MM.1S (cell line): ENCODE results near the gene SYT13.

Experiments used
- DNase-seq: peaks from one replicate; pipeline ENCODE4 v3.0.0-alpha.2; 2015
- H2AFZ ChIP-seq: fragments of 300-600 bp; sonication (generic); 2 replicates; pipeline ENCODE4 v1.6.0; 2016; ENCODE audit warnings: antibody characterized with exemption, low read length
- H3F3A ChIP-seq: fragments of 300-600 bp; sonication (generic); 2 replicates; pipeline ENCODE4 v1.6.1; 2016; ENCODE audit warnings: mild to moderate bottlenecking, antibody characterized with exemption, low read length, moderate library complexity, mixed read lengths; ENCODE audit not compliant: insufficient read depth
- H3K27ac ChIP-seq: fragments of 300-600 bp; sonication (generic); 2 replicates; pipeline ENCODE4 v1.5.1; 2016; ENCODE audit warnings: mild to moderate bottlenecking, low read length
- H3K27me3 ChIP-seq: fragments of 300-600 bp; sonication (generic); replicated peaks from 2 replicates; pipeline ENCODE4 v1.6.0; 2016; ENCODE audit warnings: low read length; ENCODE audit not compliant: insufficient read depth
- H3K36me3 ChIP-seq: fragments of 300-600 bp; sonication (generic); replicated peaks from 2 replicates; pipeline ENCODE4 v1.6.1; 2016; ENCODE audit warnings: mild to moderate bottlenecking, low read length, mixed read lengths; ENCODE audit not compliant: insufficient read depth
- H3K4me1 ChIP-seq: fragments of 300-600 bp; sonication (generic); 2 replicates; pipeline ENCODE4 v1.6.1; 2016; ENCODE audit warnings: low read length, mixed read lengths
- H3K4me2 ChIP-seq: fragments of 300-600 bp; sonication (generic); 2 replicates; pipeline ENCODE4 v1.6.0; 2016; ENCODE audit warnings: low read depth, low read length
- H3K4me3 ChIP-seq: fragments of 300-600 bp; sonication (generic); 2 replicates; pipeline ENCODE4 v1.5.1; 2016; ENCODE audit warnings: low read length, mixed read lengths
- H3K79me2 ChIP-seq: fragments of 300-600 bp; sonication (generic); 2 replicates; pipeline ENCODE4 v1.6.1; 2016; ENCODE audit warnings: mixed run types, low read length, mixed read lengths
- H3K9ac ChIP-seq: fragments of 300-600 bp; sonication (generic); 2 replicates; pipeline ENCODE4 v1.6.1; 2016; ENCODE audit warnings: low read length, mixed read lengths
- H3K9me2 ChIP-seq: fragments of 300-600 bp; sonication (generic); replicated peaks from 2 replicates; pipeline ENCODE4 v1.6.1; 2016; ENCODE audit warnings: mild to moderate bottlenecking, low read length, mixed read lengths; ENCODE audit not compliant: insufficient read depth
- H3K9me3 ChIP-seq: fragments of 300-600 bp; sonication (generic); replicated peaks from 2 replicates; pipeline ENCODE4 v1.6.1; 2016; ENCODE audit warnings: mild to moderate bottlenecking, low read length, mixed read lengths; ENCODE audit not compliant: insufficient read depth
- H4K20me1 ChIP-seq: fragments of 300-600 bp; sonication (generic); 2 replicates; pipeline ENCODE4 v1.6.1; 2016; ENCODE audit warnings: mild to moderate bottlenecking, low read length, moderate library complexity, mixed read lengths; ENCODE audit not compliant: insufficient read depth
- CTCF ChIP-seq: fragments of 300-600 bp; sonication (generic); IDR thresholded peaks from 2 replicates; pipeline ENCODE4 v1.5.1; 2016; ENCODE audit warnings: antibody characterized with exemption, low read length, mixed read lengths
- EZH2 ChIP-seq: fragments of 300-600 bp; sonication (generic); optimal IDR thresholded peaks from 2 replicates; pipeline ENCODE3; 2017; ENCODE audit warnings: low read depth, mild to moderate bottlenecking, antibody characterized with exemption, low read length, mixed read lengths
- EZH2phosphoT487 ChIP-seq: fragments of 300-600 bp; sonication (generic); IDR thresholded peaks from 2 replicates; pipeline ENCODE4 v1.6.1; 2018; ENCODE audit warnings: antibody characterized with exemption, low read length

The SYT13 gene

GRCh38 chr11:45279645-45280044 lies 6.5 kb downstream of the SYT13 start:
- Histone ChIP-seq H3K9me2 (no peaks in the 10 kb centered on the region), H3K4me3 (no peak overlapping the region), H3K9ac (no peak overlapping the region), H3K36me3 (no peaks in the 10 kb centered on the region), H3K4me2 (no peak overlapping the region), H4K20me1 (no peaks in the 10 kb centered on the region), H3K79me2 (no peaks in the 10 kb centered on the region), H3K4me1 (peaks cover 10% of the 10 kb centered on the region), H3K27me3 (0 out of 2 replicates have a peak, but pooled peaks cover 3% of the 10 kb centered on the region), H3K9me3 (no peaks in the 10 kb centered on the region), H2AFZ (no peak overlapping the region), H3F3A (no peaks in the 10 kb centered on the region), H3K27ac (no peak overlapping the region; the same call in 1 of the 2 replicates)
- no peak for DNase-seq
- TF ChIP-seq EZH2phosphoT487 = no peak
- no peak for TF ChIP-seq EZH2
- TF ChIP-seq CTCF = no peak

GRCh38 chr11:45278714-45279113 lies 7.4 kb downstream of the SYT13 start:
- TF ChIP-seq EZH2 = no peak
- TF ChIP-seq EZH2phosphoT487 = no peak
- TF ChIP-seq CTCF = no peak
- Histone ChIP-seq H3F3A (no peaks in the 10 kb centered on the region), H3K27me3 (0 out of 2 replicates have a peak, but pooled peaks cover 3% of the 10 kb centered on the region), H3K9ac (no peak overlapping the region), H3K4me3 (no peak overlapping the region), H3K9me3 (no peaks in the 10 kb centered on the region), H3K9me2 (no peaks in the 10 kb centered on the region), H3K79me2 (no peaks in the 10 kb centered on the region), H4K20me1 (no peaks in the 10 kb centered on the region), H3K36me3 (no peaks in the 10 kb centered on the region), H2AFZ (no peak overlapping the region), H3K27ac (no peak overlapping the region), H3K4me1 (peaks cover 10% of the 10 kb centered on the region), H3K4me2 (no peak overlapping the region)
- DNase-seq = no peak

GRCh38 chr11:45275828-45276227 lies 10.3 kb downstream of the SYT13 start:
- Histone ChIP-seq H3F3A (no peaks in the 10 kb centered on the region), H3K9me2 (no peaks in the 10 kb centered on the region), H3K9ac (no peak overlapping the region), H3K27me3 (0 out of 2 replicates have a peak, but pooled peaks cover 3% of the 10 kb centered on the region), H3K4me3 (no peak overlapping the region), H4K20me1 (no peaks in the 10 kb centered on the region), H3K4me2 (no peak overlapping the region), H2AFZ (no peak overlapping the region), H3K4me1 (peaks cover 10% of the 10 kb centered on the region), H3K79me2 (no peaks in the 10 kb centered on the region), H3K36me3 (no peaks in the 10 kb centered on the region), H3K9me3 (no peaks in the 10 kb centered on the region), H3K27ac (no peak overlapping the region)
- no peak for TF ChIP-seq EZH2phosphoT487
- TF ChIP-seq EZH2 = no peak
- no peak for TF ChIP-seq CTCF
- DNase-seq = no peak
